SK-N-SH (cell line): ENCODE measurements around the gene MON2. TPM values are rescaled to one million over a fixed set of nuclear protein-coding genes. Genes with fewer than 3 reads are reported as not detected.

Experiments
- CTCF ChIA-PET: fragments of 300-600, 350-600 bp; formaldehyde crosslinking; extraction: SDS; loops from one replicate; lab custom pipeline; 2021; lab: Yijun Ruan, JAX
- POLR2A ChIA-PET: fragments of 350-600 bp; sonication (Branson Sonifier 250); formaldehyde crosslinking; extraction: SDS; loops from one replicate; lab custom pipeline; 2020; ENCODE audit warnings: antibody characterized with exemption, inconsistent platforms; lab: Yijun Ruan, JAX
- DNase-seq: peaks from one replicate; pipeline ENCODE4 v3.0.0; 2012
- H2AFZ ChIP-seq: fragments of 200-600 bp; sonication (generic); 2 replicates; pipeline ENCODE4 v1.8.1; 2016; ENCODE audit warnings: antibody characterized with exemption, mild to moderate bottlenecking, low read depth
- H3F3A ChIP-seq: fragments of 200-600 bp; sonication (generic); replicated peaks from 2 replicates; pipeline ENCODE3; 2016; ENCODE audit warnings: antibody characterized with exemption, mild to moderate bottlenecking; ENCODE audit not compliant: insufficient read depth
- H3K27ac ChIP-seq, 2 experiments: fragments of 200-500 bp in 1 of 2; fragments of 200-600 bp in 1 of 2; sonication (Bioruptor generic) in 1 of 2; sonication (generic), shearing (Covaris generic) in 1 of 2; 2 replicates each; pipeline versions ENCODE4 v1.5.1 to v1.6.1; 2014 to 2016; ENCODE audit warnings: low read depth in 2 of 2, inconsistent platforms in 1 of 2, low read length in 1 of 2, mild to moderate bottlenecking in 1 of 2, mixed read lengths in 1 of 2
- H3K27me3 ChIP-seq: fragments of 200-600 bp; sonication (generic), shearing (Covaris generic); 2 replicates; pipeline ENCODE4 v1.6.1; 2016; ENCODE audit warnings: mixed run types; ENCODE audit not compliant: insufficient read depth
- H3K36me3 ChIP-seq, 2 experiments: fragments of 200-500 bp in 1 of 2; fragments of 200-600 bp in 1 of 2; sonication (Bioruptor generic) in 1 of 2; sonication (generic) in 1 of 2; replicated peaks in 1 of 2; 2 replicates each; pipeline versions ENCODE3 to v1.5.1; 2014 to 2016; ENCODE audit warnings: low read length in 1 of 2, mild to moderate bottlenecking in 1 of 2; ENCODE audit not compliant: insufficient read depth in 2 of 2, control insufficient read depth in 1 of 2
- H3K4me1 ChIP-seq, 2 experiments: fragments of 200-500 bp in 1 of 2; fragments of 200-600 bp in 1 of 2; sonication (Bioruptor generic) in 1 of 2; sonication (generic), shearing (Covaris generic) in 1 of 2; 2 replicates each; pipeline versions ENCODE4 v1.5.1 to v1.6.1; 2014 to 2016; ENCODE audit warnings: low read depth in 1 of 2, low read length in 1 of 2, mixed run types in 1 of 2; ENCODE audit not compliant: insufficient read depth in 2 of 2, control insufficient read depth in 1 of 2
- H3K4me2 ChIP-seq: fragments of 200-600 bp; sonication (generic), shearing (Covaris generic); 2 replicates; pipeline ENCODE4 v1.6.1; 2017; ENCODE audit warnings: mixed run types
- H3K4me3 ChIP-seq, 2 experiments: fragments of 200-500 bp in 1 of 2; fragments of 200-600 bp in 1 of 2; sonication (Bioruptor generic) in 1 of 2; sonication (generic), shearing (Covaris generic) in 1 of 2; 2 replicates each; pipeline versions ENCODE4 v1.5.1 to v1.8.1; 2014 to 2016; ENCODE audit warnings: low read depth in 2 of 2, inconsistent platforms in 1 of 2, low read length in 1 of 2, mild to moderate bottlenecking in 1 of 2, mixed read lengths in 1 of 2, moderate library complexity in 1 of 2
- H3K79me2 ChIP-seq: fragments of 200-600 bp; sonication (generic); 2 replicates; pipeline ENCODE4 v1.8.1; 2017; ENCODE audit warnings: mild to moderate bottlenecking; ENCODE audit not compliant: insufficient read depth
- H3K9ac ChIP-seq: fragments of 200-600 bp; sonication (generic); 2 replicates; pipeline ENCODE4 v1.6.1; 2017; ENCODE audit warnings: mixed run types
- H3K9me2 ChIP-seq: fragments of 200-600 bp; sonication (generic); 2 replicates; pipeline ENCODE4 v1.6.1; 2017; ENCODE audit warnings: mixed run types
- H3K9me3 ChIP-seq: fragments of 200-600 bp; sonication (generic); 2 replicates; pipeline ENCODE4 v1.6.1; 2017; ENCODE audit warnings: mixed run types, mild to moderate bottlenecking, moderate library complexity
- H4K20me1 ChIP-seq: fragments of 200-600 bp; sonication (generic); 2 replicates; pipeline ENCODE4 v1.6.1; 2017; ENCODE audit warnings: mild to moderate bottlenecking, mixed run types; ENCODE audit not compliant: insufficient read depth
- CHD2 ChIP-seq: fragments of 150-350 bp; IDR thresholded peaks from 2 replicates; pipeline ENCODE4 v1.6.1; 2018; ENCODE audit warnings: low read length; ENCODE audit not compliant: partially characterized antibody
- EP300 ChIP-seq, 2 experiments: IDR thresholded peaks; 2 replicates each; pipeline versions ENCODE4 v1.4.0 to v1.6.1; 2012; ENCODE audit warnings: borderline replicate concordance in 1 of 2, low read depth in 1 of 2, low read length in 1 of 2
- EZH2phosphoT487 ChIP-seq: fragments of 200-600 bp; sonication (generic); IDR thresholded peaks from 2 replicates; pipeline ENCODE4 v1.6.1; 2017; ENCODE audit warnings: low read depth, mixed run types, mild to moderate bottlenecking, antibody characterized with exemption, moderate library complexity, borderline replicate concordance
- FOXM1 ChIP-seq: IDR thresholded peaks from 2 replicates; pipeline ENCODE4 v1.4.0; 2012; ENCODE audit warnings: low read depth, mild to moderate bottlenecking
- GABPA ChIP-seq: IDR thresholded peaks from 2 replicates; pipeline ENCODE4 v1.4.0; 2012; ENCODE audit warnings: low read depth, mild to moderate bottlenecking
- GATA2 ChIP-seq: sonication (generic); formaldehyde crosslinking; IDR thresholded peaks from 2 replicates; pipeline ENCODE4 v1.5.0; 2020; ENCODE audit warnings: mild to moderate bottlenecking, missing genetic modification reagents
- MAX ChIP-seq: IDR thresholded peaks from 2 replicates; pipeline ENCODE4 v1.4.0; 2012; ENCODE audit warnings: low read depth
- MEF2A ChIP-seq: IDR thresholded peaks from 2 replicates; pipeline ENCODE4 v1.4.0; 2012; ENCODE audit warnings: low read depth, borderline replicate concordance
- MXI1 ChIP-seq: IDR thresholded peaks from 2 replicates; pipeline ENCODE4 v1.6.1; 2012; ENCODE audit warnings: mild to moderate bottlenecking, low read depth, low read length, improper control_type of control experiment
- NFIC ChIP-seq: IDR thresholded peaks from 2 replicates; pipeline ENCODE4 v1.4.0; 2012; ENCODE audit warnings: borderline replicate concordance
- RAD21 ChIP-seq: IDR thresholded peaks from 2 replicates; pipeline ENCODE4 v1.6.1; 2012; ENCODE audit warnings: mild to moderate bottlenecking, low read length
- REST ChIP-seq: IDR thresholded peaks from 2 replicates; pipeline ENCODE4 v1.6.1; 2012; ENCODE audit warnings: mild to moderate bottlenecking, low read depth, low read length, moderate library complexity
- RFX5 ChIP-seq: IDR thresholded peaks from 2 replicates; pipeline ENCODE4 v1.6.1; 2012; ENCODE audit warnings: mild to moderate bottlenecking, improper control_type of control experiment, low read length
- RXRA ChIP-seq: IDR thresholded peaks from 2 replicates; pipeline ENCODE4 v1.4.0; 2012; ENCODE audit warnings: low read depth, mild to moderate bottlenecking, borderline replicate concordance
- SIN3A ChIP-seq: IDR thresholded peaks from 2 replicates; pipeline ENCODE4 v1.6.1; 2012; ENCODE audit warnings: low read depth, mild to moderate bottlenecking, low read length, moderate library complexity, borderline replicate concordance
- TCF12 ChIP-seq: IDR thresholded peaks from 2 replicates; pipeline ENCODE4 v1.4.0; 2012
- TEAD4 ChIP-seq: IDR thresholded peaks from 2 replicates; pipeline ENCODE4 v1.4.0; 2012; ENCODE audit warnings: mild to moderate bottlenecking, borderline replicate concordance; ENCODE audit not compliant: insufficient read depth
- USF1 ChIP-seq: IDR thresholded peaks from 2 replicates; pipeline ENCODE4 v1.4.0; 2012; ENCODE audit warnings: low read depth, borderline replicate concordance
- USF2 ChIP-seq: fragments of 150-350 bp; IDR thresholded peaks from 2 replicates; pipeline ENCODE4 v1.6.1; 2017; ENCODE audit warnings: antibody characterized with exemption, low read length, low read depth, borderline replicate concordance
- ZBTB33 ChIP-seq: IDR thresholded peaks from 2 replicates; pipeline ENCODE4 v1.4.0; 2012; ENCODE audit warnings: low read depth, borderline replicate concordance
- WGBS: methylation state at CpG from one replicate; pipeline ENCODE4 v1.1.6; 2017; ENCODE audit warnings: low lambda C conversion rate; 5-methylcytosine and 5-hydroxymethylcytosine counted together
- polyA plus RNA-seq, 3 experiments: library from polyadenylated mRNA; depleted of rRNA; stranded (reverse); fragments of >200 nt; gene quantifications; 2 replicates each; pipeline ENCODE4 v1.2.3, GENCODE V29; 2012

The MON2 gene
- polyA plus RNA-seq, 1 of the 3 experiments (the other 2 are of a cell fraction): 4.4 TPM

- POLR2A ChIA-PET: no interaction called here
- 82% methylated on average over 4 of the region's 4 CpGs for WGBS
Measured at GRCh38 chr12:62481843-62482540, 15.4 kb downstream of the MON2 start.

More at GRCh38 chr12:62481843-62482540, 15.4 kb downstream of the MON2 start:
- Histone ChIP-seq H3F3A (peaks cover 3% of the 10 kb centered on the region), H3K79me2 (peaks cover 68% of the 10 kb centered on the region), H3K36me3 (peaks cover 8 to 31% of the 10 kb centered on the region in 2 experiments), H3K27ac (no peak overlapping the region; a peak in 1 of 4 replicates), H4K20me1 (peaks cover 7% of the 10 kb centered on the region; the same call in 1 of the 2 replicates), H3K9ac (no peak overlapping the region), H3K9me3 (no peaks in the 10 kb centered on the region), H2AFZ (no peak overlapping the region), H3K4me2 (no peak overlapping the region), H3K9me2 (no peaks in the 10 kb centered on the region), H3K27me3 (no peaks in the 10 kb centered on the region), H3K4me3 (no peak overlapping the region), H3K4me1 (no peaks in the 10 kb centered on the region; a peak in 2 of 4 replicates)
- TF ChIP-seq MAX: no peak
- TF ChIP-seq MXI1: no peak
- no peak for TF ChIP-seq EZH2phosphoT487
- TF ChIP-seq EP300 (IDR thresholded peaks at IDR 0.05; ENCODE audit: borderline replicate concordance in 1 of 2, low read depth in 1 of 2, low read length in 1 of 2): no peak
- no peak for TF ChIP-seq TCF12
- TF ChIP-seq USF2: no peak
- no peak for TF ChIP-seq MEF2A
- TF ChIP-seq CHD2: no peak
- no peak for TF ChIP-seq ZBTB33
- no peak for TF ChIP-seq GABPA
- TF ChIP-seq RAD21: no peak
- TF ChIP-seq SIN3A: no peak
- no peak for TF ChIP-seq REST
- TF ChIP-seq RXRA: no peak
- TF ChIP-seq NFIC: no peak
- TF ChIP-seq GATA2 (CRISPR knock-in tag): no peak
- TF ChIP-seq USF1: no peak
- no peak for TF ChIP-seq FOXM1
- TF ChIP-seq RFX5: no peak
- no peak for TF ChIP-seq TEAD4
- CTCF ChIA-PET: no interaction called here
- no peak for DNase-seq
